B cell (primary cell): ENCODE measurements around the gene STAU1.

ENCODE experiments used
- CTCF ChIP-seq: fragments of 200-600 bp; IDR thresholded peaks from one replicate; pipeline ENCODE4 v1.8.0; 2022; ENCODE audit warnings: antibody characterized with exemption, mild to moderate bottlenecking
- EZH2 ChIP-seq: IDR thresholded peaks from 2 replicates; pipeline ENCODE4 v1.6.1; 2012; ENCODE audit warnings: borderline replicate concordance, low read depth, mild to moderate bottlenecking, moderate library complexity, low read length; ENCODE audit not compliant: insufficient read depth, poor library complexity, severe bottlenecking

- TF ChIP-seq CTCF (no peak), EZH2 (no peak)
These were observed 89.1 kb downstream of the STAU1 start for GRCh38 chr20:49099011-49099410.
